HG02623 (cell line): Measurements from ENCODE around the gene AP1G2.
"Not testable (repeated sequence)": the region's sequence is repeated elsewhere in the genome, so short reads cannot be mapped to it uniquely, and the experiment has no call there.

ENCODE experiments used
- ATAC-seq: cut with Tn5 transposase; IDR thresholded peaks from one replicate; pipeline ENCODE4 v1.9.1; 2021; ENCODE audit warnings: moderate library complexity; ENCODE audit not compliant: unreplicated experiment

AP1G2 gene, protein sequence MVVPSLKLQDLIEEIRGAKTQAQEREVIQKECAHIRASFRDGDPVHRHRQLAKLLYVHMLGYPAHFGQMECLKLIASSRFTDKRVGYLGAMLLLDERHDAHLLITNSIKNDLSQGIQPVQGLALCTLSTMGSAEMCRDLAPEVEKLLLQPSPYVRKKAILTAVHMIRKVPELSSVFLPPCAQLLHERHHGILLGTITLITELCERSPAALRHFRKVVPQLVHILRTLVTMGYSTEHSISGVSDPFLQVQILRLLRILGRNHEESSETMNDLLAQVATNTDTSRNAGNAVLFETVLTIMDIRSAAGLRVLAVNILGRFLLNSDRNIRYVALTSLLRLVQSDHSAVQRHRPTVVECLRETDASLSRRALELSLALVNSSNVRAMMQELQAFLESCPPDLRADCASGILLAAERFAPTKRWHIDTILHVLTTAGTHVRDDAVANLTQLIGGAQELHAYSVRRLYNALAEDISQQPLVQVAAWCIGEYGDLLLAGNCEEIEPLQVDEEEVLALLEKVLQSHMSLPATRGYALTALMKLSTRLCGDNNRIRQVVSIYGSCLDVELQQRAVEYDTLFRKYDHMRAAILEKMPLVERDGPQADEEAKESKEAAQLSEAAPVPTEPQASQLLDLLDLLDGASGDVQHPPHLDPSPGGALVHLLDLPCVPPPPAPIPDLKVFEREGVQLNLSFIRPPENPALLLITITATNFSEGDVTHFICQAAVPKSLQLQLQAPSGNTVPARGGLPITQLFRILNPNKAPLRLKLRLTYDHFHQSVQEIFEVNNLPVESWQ

DNA sequence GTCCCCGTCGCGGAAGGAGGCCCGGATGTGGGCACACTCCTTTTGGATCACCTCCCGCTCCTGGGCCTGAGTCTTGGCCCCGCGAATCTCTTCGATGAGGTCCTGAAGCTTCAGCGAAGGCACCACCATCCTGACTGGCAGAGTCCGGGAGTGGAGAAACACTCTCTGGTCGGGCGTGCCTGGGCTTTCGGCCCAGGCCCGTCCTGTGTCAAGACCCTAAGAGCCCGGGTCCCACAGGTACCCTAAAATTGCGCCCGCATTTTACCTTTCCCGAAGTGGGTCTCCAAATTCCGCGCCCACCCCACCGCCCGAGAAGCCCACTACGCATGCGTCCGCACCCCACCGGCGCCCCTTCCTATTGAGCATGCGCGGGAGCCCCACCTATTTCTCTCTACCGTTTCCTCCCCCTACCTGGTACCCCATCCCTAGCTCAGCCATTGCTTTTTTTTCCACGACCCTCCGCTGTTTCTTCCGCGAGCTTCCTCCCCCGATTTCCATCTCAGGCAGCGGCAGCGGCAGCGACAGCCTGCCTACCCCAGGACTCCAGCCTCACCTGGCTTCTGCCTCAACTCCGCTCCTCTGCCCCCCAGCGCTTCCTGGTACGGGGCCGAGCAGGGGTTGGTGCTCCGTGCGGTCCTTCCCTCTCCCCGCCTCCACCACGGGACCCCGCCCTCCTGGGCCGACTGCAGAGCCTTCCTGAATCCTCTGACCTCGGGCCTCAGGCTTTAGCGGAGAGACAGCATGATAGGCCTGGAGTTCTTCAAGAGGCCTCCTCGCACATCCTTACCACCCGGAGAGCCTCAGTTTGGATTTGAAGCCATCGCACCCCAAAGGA is at the start of gene AP1G2:
Gene AP1G2 (minus strand): TSS at position 606 of the 835 bp plus-strand sequence. CDS start 477 bp downstream, at position 129.
- peak; percentile 76 for ATAC-seq

DNA sequence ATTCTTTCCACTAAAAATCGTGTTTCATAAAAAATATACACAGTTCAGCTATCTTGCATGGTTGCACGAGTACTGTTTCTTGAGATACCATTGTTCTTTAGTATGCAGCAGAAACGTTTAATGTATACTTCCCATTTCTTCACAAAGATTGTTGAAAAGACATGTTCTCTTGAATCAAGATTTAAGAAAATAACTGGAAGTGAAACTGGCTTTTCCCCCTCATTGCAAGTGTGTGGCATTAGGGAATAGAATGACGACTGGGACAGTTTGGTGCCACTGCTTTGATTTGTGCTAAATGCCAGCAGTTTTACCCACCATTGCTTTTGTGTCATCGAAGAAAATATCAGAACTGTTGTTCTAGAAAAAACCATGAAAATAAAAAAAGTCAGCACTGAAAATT is 48.3 kb upstream of the AP1G2 start:
- no peak for ATAC-seq

DNA sequence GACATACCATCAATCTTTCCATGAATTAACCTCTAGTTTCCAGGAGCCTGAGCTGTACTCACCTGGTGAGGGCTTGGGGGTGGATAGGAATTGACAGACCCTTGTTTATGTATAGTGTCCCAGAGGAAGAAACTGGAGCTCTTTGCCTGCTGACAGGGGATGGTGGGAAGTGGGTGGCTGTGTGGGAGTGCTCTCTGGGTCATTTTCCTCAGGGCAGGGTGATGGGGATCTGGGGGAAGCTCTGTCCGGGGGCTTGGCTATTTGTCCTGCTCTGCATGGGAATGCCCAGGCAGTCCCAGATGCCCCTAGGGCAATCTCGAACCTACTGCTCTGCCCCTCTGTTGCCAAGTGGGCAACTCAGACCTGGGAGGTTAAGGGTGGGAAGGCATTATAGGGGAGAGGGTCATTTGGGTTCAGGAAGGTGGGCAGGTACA is 46.8 kb upstream of the AP1G2 start:
- no peak for ATAC-seq

DNA sequence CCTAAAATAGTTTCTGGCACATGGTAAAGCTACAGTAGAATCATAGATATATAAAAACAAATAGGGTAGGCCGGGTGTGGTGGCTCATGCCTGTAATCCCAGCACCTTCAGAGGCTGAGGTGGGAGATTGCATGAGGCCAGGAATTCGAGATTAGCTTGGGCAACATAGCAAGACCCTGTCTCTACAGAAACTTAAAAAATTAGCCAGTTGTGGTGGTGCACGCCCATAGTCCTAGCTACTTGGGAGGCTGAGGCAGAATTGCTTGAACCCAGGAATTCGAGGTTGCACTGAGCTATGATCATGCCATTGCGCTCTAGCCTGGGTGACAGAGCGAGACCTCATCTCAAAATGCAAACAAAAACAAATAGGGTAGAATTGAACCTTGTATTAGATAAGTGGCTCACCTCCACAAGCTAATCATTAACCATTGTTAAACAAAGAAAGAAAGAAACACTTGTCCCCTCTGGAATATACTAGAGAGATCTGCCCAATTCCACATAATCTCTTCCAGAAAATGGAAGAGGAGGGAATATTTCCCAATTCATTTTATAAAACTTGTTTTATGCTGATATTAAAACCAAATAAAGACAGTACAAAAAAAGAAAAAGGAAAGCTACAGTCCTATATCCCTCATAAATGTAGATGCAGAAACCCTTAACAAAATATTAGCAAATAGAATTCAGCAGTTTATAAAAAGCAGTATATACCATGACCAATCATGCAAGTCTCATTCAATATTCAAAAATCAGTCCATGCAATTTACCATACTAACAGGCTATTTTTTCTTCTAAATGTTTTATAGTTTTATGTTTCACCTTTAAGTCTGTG is 45.9 kb upstream of the AP1G2 start:
- ATAC-seq = no peak

DNA sequence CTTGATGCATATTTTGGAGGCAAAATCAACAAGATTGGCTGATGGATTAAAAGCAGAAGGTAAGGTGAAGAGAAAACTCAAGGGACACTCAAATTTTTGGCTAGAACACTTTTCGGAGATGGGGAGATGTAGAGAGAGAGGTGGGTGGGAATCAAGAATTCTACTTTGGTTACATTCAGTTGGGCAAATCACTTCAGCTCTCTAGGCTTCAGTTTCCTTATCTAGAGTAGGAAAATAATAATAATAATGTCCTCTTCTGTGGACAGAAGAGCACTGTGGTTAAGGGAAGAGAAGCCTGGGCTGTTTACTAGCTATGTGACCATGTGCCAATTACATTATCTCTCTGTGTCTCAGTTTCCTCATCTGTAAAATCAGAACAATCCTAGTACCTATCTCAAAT is 45.2 kb upstream of the AP1G2 start:
- ATAC-seq = no peak

DNA sequence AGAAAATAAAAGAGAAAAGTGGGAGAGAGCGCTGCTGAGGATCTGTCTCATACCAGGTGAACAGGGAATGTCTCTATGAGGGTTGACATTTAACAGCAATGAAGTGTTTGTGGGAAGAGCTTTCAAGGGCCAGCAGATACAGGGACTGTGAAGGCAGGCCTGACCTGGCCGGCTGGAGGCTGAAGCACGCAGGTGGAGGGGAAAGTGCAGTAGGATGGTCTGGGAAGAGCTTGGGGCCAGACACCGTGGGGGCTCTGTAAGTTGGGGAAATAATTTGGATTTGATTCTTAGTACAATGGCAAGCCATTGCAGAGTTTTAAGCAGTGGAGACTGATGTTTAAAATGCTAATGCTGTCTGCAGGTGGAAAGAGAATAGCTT is 44.8 kb upstream of the AP1G2 start:
- no peak for ATAC-seq

DNA sequence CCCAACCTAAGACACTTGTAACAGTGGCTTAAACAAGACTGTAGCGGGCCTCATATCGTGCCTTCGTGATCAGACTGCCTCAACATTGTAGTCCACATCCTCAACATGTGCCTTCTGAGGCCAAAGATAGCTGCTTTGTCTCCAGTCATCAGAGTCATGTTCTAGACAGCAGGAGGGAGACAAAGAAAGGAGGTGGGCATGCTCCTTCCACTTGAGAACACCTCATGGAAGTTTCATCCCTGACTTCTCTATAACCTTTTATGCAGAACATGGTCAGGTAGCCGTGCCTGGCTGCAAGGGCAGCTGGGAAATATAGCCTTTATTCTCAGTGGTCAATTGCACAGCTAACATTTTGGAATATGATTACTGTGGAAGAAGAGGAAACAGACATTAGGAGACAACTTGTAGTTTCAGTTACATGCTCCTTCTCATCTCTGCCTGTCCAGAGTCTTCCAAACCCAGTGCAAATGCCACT is 43.3 kb upstream of the AP1G2 start:
- no peak for ATAC-seq

DNA sequence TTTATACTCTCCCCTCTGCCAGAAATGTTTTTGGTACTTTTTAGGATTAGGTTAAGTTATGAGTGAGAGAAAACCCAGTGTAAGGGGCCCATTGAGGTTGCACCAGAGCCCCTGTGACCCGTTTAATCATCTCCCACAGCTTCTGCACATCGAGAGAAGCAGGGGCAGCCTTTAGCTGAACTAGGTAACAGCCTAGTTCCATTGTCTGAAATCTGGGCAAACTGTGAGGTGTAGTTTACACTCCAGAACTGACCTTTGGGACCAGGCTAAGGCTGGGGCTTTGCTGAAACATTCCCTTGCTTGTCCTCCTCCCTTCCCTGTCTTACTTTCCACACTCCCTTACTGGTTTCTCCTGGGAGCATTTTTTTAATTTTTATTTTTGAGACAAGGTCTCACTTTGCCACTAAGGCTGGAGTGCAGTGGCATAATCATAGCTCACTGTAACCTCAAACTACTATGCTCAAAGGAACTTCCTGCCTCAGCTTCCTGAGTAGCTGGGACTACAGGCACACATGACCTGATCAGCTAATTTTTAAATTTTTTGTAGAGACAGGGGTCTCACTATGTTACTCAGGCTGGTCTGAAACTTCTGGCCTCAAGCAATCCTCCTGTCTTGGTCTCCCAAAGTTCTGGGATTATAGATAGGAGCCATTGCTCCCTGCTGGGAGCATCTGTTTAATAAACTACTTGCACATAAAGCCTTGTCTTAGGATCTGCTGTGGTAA is 42.7 kb upstream of the AP1G2 start:
- ATAC-seq = no peak

DNA sequence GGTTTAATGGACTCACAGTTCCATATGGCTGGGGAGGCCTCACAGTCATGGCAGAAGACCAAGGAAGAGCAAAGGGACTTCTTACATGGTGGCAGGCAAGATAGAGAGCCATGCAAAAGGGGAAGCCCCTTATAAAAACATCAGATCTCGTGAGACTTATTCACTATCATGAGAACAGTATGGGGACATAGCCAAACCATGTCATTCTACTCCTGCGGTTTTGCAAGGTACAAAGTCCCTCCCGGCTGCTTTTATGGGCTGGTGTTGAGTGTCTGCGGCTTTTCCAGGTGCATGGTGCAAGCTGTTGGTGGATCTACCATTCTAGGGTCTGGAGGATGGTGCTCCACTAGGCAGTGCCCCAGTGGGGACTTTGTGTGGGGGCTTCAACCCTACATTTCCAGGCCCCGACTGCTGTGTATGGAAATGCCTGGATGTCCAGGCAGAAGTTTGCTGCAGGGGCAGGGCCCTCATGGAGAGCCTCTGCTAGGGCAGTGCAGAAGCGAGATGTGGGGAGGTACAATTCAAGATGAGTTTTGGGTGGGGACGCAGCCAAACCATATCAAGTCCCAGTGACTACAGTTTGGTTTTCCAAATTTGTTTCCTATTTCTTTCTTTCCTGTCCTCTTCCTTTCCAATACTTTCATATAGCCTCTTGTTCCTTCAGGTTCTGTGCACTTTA is 42.0 kb upstream of the AP1G2 start:
- ATAC-seq = not testable (repeated sequence)

DNA sequence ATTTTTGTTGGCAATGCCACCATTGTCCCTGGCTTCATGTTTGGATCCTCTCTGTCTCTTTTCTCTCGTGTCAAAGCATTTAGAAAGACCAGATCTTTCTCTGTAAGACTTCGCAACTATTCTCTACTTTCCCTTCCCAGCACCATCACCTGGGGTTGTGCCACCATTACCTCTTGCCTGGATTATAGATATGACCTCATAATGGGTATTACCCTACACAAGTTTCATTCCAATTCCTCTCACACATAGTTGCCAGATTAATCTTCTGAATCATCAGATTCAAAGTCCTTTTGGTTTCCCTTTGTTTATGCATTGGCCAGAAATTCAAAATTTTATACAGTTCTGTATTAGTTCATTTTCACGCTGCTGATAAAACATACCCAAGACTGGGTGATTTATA is 41.4 kb upstream of the AP1G2 start:
- no peak for ATAC-seq

DNA sequence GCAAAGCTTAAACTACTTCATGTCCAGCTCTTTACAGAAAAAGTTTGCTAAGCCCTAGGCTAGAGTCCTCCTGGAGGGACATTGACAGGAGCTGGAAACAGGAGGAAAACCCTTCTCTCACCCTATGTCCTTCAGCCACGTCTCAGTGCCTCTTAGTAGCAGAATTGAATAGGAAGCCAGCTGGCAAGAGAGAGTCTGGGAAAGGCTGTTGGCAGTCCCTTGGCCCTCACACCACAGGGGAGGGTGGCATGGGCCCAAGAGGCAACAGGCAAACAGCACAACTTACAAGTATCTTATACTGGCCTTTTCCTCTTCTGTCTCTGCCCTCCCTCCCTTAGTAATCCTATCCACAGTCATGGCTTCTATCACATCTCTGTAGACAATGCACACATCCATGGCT is 40.9 kb upstream of the AP1G2 start:
- no peak for ATAC-seq

DNA sequence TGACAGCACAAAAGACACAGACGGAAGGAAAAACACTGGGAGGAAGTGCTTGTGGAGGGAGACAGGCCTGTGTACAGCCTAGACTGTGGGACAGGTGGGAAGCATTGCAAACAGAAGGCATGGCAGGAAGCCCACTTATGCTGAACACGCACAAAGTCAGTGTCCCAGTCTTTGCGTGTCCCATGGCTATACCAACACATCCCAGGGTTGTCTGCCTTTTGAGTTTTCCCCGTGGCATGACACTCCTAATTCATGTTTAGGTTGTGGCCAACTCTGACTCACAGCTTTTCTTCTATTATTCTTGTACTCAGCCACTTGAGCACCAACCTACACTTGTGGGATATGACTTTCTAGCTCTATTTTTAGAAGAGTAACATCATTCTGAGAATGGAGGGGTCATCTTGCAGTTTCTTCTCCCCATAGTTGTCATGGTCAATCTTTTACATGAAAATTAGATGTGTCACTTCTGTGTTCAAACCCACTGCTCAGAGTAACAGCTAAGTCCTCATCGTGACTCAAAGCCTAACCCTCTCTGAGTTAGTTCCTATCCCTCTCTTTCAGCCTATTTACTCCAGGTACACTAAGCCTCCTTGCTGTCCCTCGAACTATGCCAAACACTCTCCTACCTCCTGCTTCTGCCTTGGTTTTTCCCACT is 38.5 kb upstream of the AP1G2 start:
- ATAC-seq = peak; percentile 77

GRCh38 chr14:23604675-23605170 is 37.1 kb upstream of the AP1G2 start:
- no peak for ATAC-seq

- ATAC-seq = no peak
Observed at GRCh38 chr14:23604148-23604547, 36.6 kb upstream of the AP1G2 start.

GRCh38 chr14:23603103-23603502 is 35.5 kb upstream of the AP1G2 start:
- ATAC-seq = no peak

GRCh38 chr14:23602181-23603095 is 34.8 kb upstream of the AP1G2 start:
- no peak for ATAC-seq

GRCh38 chr14:23601845-23602180 is 34.2 kb upstream of the AP1G2 start:
- ATAC-seq = no peak
